Measurements from ENCODE around the gene CRKL.

GRCh38 chr22:20982563-20982882, 65.3 kb downstream of the CRKL start:
- no peak for TF ChIP-seq CTCF (IDR thresholded peaks at IDR 0.05)
- no peak for TF ChIP-seq EZH2 (IDR thresholded peaks at IDR 0.05)
- no peak for TF ChIP-seq EZH2phosphoT487 (IDR thresholded peaks at IDR 0.05)

All from neural progenitor cell (in vitro differentiated cells).